ENCODE measurements around the gene ZFPM1. TPM values are rescaled to one million over a fixed set of nuclear protein-coding genes. Genes with fewer than 3 reads are reported as not detected.
"Not testable (repeated sequence)": the region's sequence is repeated elsewhere in the genome, so short reads cannot be mapped to it uniquely, and the experiment has no call there.

Gene ZFPM1
- total RNA-seq, 1 donor from 2014 or later: 35.0 TPM

DNA sequence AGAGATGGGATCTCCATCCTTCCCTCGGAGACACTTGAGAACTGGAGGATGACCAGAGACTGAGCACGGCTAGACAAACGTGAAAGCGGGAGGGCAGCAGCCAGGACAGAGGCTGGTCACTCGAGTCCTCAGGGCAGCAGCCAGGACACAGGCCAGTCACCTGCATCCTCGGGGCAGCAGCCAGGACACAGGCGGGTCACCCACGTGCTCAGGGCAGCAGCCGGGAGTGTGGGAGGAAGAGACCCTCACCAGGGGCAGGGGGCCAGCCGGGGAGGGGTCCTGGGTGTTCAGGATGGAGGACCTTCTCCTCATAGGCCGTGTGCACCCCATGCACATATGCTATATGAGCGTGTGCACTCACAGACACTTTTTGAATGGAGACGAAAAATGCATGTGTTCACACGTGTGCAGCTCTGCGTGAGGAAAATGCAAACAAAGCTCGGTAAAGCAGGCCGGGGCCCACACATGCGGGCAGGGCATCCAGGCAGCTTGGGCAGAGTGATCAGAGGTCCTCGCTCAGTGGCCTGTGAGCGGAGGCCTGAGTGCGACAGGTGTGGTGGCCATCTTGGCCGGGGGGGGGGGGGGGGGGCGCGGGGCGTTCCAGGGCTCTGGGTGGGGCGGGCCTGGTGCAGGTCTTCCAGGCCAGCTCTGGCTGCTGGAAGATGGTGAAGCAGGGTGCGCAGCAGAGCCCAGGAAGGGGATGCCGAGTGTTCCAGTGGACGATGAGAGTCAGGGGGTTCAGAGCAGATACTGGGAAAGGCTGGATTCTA, 43.6 kb upstream of the ZFPM1 start:
- Mint-ChIP-seq H3K36me3 (ENCODE audit: low read depth) (no peaks in the 10 kb centered on the region), H3K9me3 (no peaks in the 10 kb centered on the region), H3K27ac (no peak overlapping the region), H3K4me1 (peaks cover 4% of the 10 kb centered on the region), H3K4me3 (no peak overlapping the region), H3K27me3 (peaks cover under 1% of the 10 kb centered on the region)
- TF ChIP-seq, protein P1, sequence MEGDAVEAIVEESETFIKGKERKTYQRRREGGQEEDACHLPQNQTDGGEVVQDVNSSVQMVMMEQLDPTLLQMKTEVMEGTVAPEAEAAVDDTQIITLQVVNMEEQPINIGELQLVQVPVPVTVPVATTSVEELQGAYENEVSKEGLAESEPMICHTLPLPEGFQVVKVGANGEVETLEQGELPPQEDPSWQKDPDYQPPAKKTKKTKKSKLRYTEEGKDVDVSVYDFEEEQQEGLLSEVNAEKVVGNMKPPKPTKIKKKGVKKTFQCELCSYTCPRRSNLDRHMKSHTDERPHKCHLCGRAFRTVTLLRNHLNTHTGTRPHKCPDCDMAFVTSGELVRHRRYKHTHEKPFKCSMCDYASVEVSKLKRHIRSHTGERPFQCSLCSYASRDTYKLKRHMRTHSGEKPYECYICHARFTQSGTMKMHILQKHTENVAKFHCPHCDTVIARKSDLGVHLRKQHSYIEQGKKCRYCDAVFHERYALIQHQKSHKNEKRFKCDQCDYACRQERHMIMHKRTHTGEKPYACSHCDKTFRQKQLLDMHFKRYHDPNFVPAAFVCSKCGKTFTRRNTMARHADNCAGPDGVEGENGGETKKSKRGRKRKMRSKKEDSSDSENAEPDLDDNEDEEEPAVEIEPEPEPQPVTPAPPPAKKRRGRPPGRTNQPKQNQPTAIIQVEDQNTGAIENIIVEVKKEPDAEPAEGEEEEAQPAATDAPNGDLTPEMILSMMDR (IDR thresholded peaks at IDR 0.05): no peak
- ChIA-PET POLR2A (no interaction called here), CTCF (no interaction called here)
- intact Hi-C loops (cut with micrococcal nuclease): no loop called here
- no peak for ATAC-seq (ENCODE audit: low read depth)
- DNase-seq: no peak

DNA sequence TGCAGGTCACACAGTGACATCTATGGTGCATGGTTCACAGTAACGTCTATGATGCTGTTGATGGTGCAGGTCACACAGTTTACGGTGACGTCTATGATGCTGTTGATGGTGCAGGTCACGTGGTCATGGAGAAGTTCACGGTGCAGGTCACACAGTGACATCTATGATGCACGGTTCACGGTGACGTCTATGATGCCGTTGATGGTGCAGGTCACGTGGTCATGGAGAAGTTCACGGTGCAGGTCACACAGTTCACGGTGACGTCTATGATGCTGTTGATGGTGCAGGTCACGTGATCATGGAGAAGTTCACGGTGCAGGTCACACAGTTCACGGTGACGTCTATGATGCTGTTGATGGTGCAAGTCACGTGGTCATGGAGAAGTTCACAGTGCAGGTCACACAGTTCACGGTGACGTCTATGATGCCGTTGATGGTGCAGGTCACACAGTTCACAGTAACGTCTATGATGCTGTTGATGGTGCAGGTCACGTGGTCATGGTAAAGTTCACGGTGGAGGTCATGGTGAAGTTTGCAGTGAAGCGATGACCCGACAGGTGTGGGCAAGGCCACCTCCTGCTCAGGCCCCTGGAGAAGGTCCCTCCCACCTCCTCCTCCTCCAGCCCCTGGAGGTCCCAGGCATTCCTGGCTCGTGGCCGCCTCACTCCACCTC, 42.6 kb upstream of the ZFPM1 start:
- ATAC-seq (ENCODE audit: low read depth); CTCF ChIA-PET; DNase-seq; H3K36me3 Mint-ChIP-seq (ENCODE audit: low read depth); H3K27ac Mint-ChIP-seq; H3K9me3 Mint-ChIP-seq; intact Hi-C loops (cut with micrococcal nuclease); POLR2A ChIA-PET; H3K27me3 Mint-ChIP-seq; H3K4me3 Mint-ChIP-seq; H3K4me1 Mint-ChIP-seq: not testable (repeated sequence)

DNA sequence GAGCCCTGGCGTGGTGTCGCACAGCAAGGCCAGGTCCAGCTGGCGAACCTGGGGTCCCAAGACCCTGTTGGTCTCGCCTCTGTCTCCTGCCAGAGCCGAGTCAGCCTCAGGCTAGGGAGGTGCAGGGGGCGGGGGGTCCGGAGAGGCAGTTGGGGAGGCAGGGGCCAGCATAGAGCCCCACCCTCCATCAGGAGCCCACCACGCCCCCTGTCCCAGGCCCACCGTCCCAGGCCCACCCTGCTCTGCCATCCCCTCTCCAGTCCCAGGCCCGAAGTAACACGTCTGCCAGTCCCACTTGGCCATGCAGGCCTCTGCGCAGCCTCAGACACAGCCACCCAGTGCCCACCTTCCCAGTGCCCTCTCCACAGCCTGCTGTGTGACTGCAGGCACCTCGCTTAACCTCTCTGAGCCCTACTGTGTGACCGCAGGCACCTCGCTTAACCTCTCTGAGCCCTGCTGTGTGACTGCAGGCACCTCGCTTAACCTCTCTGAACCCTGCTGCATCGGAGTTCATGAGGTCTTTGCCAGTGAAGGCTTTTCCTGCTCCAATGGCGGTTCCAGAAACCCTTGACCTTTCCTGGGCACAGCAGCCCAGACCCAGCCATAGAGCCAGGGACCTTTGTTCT, 41.0 kb upstream of the ZFPM1 start:
- TF ChIP-seq, protein P1 (IDR thresholded peaks at IDR 0.05): no peak
- DNase-seq (no peak), ATAC-seq (ENCODE audit: low read depth) (no peak)
- H3K27ac Mint-ChIP-seq: peak overlapping the region; percentile 46
- no peaks in the 10 kb centered on the region for H3K36me3 Mint-ChIP-seq (ENCODE audit: low read depth)
- H3K9me3 Mint-ChIP-seq: no peaks in the 10 kb centered on the region
- CTCF ChIA-PET: no interaction called here
- POLR2A ChIA-PET: no interaction called here
- intact Hi-C loops (cut with micrococcal nuclease): no loop called here
- no peak overlapping the region for H3K4me3 Mint-ChIP-seq
- H3K4me1 Mint-ChIP-seq: peaks cover 4% of the 10 kb centered on the region
- no peaks in the 10 kb centered on the region for H3K27me3 Mint-ChIP-seq

DNA sequence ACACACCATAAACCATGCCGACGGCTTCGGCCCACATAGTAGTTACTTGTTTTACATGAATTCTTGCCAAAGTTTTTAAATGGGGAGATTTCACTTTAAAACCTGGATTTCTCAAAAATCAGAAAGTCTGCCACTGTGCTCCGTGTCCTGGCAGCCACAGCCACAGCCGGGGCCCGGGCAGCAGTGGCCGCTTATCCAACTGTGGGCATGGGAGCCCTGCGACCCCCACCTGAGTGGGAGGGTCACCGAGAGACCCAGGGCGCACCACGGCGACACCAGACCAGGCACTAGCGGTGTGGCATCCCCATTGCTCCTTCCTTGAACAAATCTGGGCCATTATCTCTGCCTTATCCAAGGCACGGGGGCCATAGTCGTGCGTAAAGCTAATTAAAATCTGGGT, 40.3 kb upstream of the ZFPM1 start:
- ATAC-seq (ENCODE audit: low read depth) (no peak), DNase-seq (no peak)
- Mint-ChIP-seq H3K27me3 (no peaks in the 10 kb centered on the region), H3K4me1 (peaks cover 3% of the 10 kb centered on the region), H3K4me3 (no peak overlapping the region), H3K9me3 (no peaks in the 10 kb centered on the region), H3K36me3 (ENCODE audit: low read depth) (no peaks in the 10 kb centered on the region), H3K27ac (no peak overlapping the region)
- intact Hi-C loops (cut with micrococcal nuclease): no loop called here
- TF ChIP-seq, protein P1 (IDR thresholded peaks at IDR 0.05): no peak
- ChIA-PET CTCF (no interaction called here), POLR2A (no interaction called here)

DNA sequence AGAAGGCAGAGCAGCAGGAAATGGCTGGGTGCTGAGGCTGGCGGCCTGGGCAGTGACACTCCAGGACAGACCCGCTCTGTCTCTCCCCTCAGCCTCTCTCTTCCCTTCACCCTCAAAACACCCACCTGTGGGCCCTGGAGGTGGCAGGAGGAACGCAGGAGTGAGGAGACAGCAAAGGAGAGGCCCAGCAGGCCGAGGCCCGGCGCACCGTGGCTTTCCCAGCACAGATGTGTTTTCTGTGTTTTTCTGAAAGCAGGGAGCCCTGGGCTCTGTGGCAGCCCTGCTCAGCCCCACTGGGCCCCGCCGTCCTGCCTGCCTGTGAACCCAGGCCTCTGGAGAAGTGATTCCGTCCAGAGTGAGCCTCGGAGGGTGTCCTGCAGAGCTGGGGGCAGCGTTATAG, 39.8 kb upstream of the ZFPM1 start:
- ChIA-PET CTCF (no interaction called here), POLR2A (interaction anchor here (0.6 kb wide), 1 partner anchor 1444 kb away, joined by 3 read pairs; no protein-coding TSS in a partner anchor)
- intact Hi-C loops (cut with micrococcal nuclease): no loop called here
- Mint-ChIP-seq H3K9me3 (no peaks in the 10 kb centered on the region), H3K27ac (no peak overlapping the region), H3K27me3 (no peaks in the 10 kb centered on the region), H3K4me1 (no peaks in the 10 kb centered on the region), H3K36me3 (ENCODE audit: low read depth) (no peaks in the 10 kb centered on the region), H3K4me3 (no peak overlapping the region)
- TF ChIP-seq, protein P1 (IDR thresholded peaks at IDR 0.05): no peak
- DNase-seq (no peak), ATAC-seq (ENCODE audit: low read depth) (no peak)
